Ishikawa (cell line): ENCODE results near the gene RASA2.

ENCODE experiments used
- CEBPB ChIP-seq: IDR thresholded peaks from 2 replicates; pipeline ENCODE4 v1.6.1; 2012
- CREB1 ChIP-seq: IDR thresholded peaks from 2 replicates; pipeline ENCODE4 v1.6.1; 2012; ENCODE audit warnings: low read depth
- EGR1 ChIP-seq: IDR thresholded peaks from 2 replicates; pipeline ENCODE4 v1.6.1; 2012
- EP300 ChIP-seq: IDR thresholded peaks from 2 replicates; pipeline ENCODE4 v1.6.1; 2012; ENCODE audit warnings: borderline replicate concordance
- FOXM1 ChIP-seq: IDR thresholded peaks from 2 replicates; pipeline ENCODE4 v1.6.1; 2012; ENCODE audit warnings: low read depth, borderline replicate concordance
- NFIC ChIP-seq: IDR thresholded peaks from 2 replicates; pipeline ENCODE4 v1.6.1; 2012
- RAD21 ChIP-seq: IDR thresholded peaks from 2 replicates; pipeline ENCODE4 v1.6.1; 2012; ENCODE audit warnings: low read depth
- TAF1 ChIP-seq: IDR thresholded peaks from 2 replicates; pipeline ENCODE4 v1.6.1; 2012; ENCODE audit warnings: low read depth, mild to moderate bottlenecking
- TCF12 ChIP-seq: IDR thresholded peaks from 2 replicates; pipeline ENCODE4 v1.6.1; 2012; ENCODE audit warnings: low read depth
- TEAD4 ChIP-seq: IDR thresholded peaks from 2 replicates; pipeline ENCODE4 v1.6.1; 2012
- YY1 ChIP-seq: IDR thresholded peaks from 2 replicates; pipeline ENCODE4 v1.6.1; 2012; ENCODE audit warnings: low read depth
- ZBTB7A ChIP-seq: IDR thresholded peaks from 2 replicates; pipeline ENCODE4 v1.6.1; 2012; ENCODE audit warnings: low read depth
- TF ChIP-seq, protein P1 (sequence below): IDR thresholded peaks from 2 replicates; pipeline ENCODE4 v1.6.1; 2012
- TF ChIP-seq, protein P2 (sequence below): IDR thresholded peaks from 2 replicates; pipeline ENCODE4 v1.6.1; 2012
- TF ChIP-seq, protein P3 (sequence below): IDR thresholded peaks from 2 replicates; pipeline ENCODE4 v1.6.1; 2012; ENCODE audit warnings: low read depth, mild to moderate bottlenecking

Gene RASA2

DNA sequence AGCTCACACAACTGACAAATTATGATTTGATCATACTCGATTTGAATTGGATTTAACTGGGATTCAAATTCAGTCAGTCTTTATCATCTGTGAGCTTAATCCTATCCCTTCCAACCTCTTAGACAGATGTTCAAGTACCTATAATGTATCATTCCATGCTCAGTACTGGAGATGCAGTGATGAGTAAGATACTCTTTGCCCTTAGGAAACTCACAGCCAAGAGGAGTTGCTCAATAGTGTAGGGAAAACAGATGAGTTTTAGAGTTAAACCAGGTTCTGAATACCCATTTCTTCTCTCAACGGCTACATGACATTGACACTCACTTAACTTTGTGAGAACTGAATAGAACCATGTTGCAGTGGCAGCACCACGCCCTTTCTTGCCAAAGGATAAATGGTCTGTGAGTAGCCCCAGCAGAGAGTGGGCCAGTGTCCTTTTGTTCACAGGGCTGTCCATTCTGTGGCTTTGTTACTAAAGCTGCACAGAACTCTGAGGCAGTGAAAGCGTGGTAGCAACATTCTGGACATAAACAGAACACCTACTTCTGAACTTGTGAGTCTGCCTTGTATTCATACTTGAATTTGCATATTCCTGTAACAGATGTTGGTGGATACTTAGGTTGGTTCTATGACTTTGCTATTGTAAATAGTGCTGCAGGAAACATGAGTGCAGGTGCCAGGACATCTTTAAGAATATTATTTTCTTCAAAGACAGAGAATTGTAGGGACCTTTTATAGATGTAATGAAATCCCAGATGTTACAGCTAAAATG is 91.6 kb downstream of the RASA2 start:
- TF ChIP-seq CREB1, result no peak
- TF ChIP-seq, protein P1, sequence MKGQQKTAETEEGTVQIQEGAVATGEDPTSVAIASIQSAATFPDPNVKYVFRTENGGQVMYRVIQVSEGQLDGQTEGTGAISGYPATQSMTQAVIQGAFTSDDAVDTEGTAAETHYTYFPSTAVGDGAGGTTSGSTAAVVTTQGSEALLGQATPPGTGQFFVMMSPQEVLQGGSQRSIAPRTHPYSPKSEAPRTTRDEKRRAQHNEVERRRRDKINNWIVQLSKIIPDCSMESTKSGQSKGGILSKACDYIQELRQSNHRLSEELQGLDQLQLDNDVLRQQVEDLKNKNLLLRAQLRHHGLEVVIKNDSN, result no peak
- no peak for TF ChIP-seq NFIC
- no peak for TF ChIP-seq ZBTB7A
- TF ChIP-seq, protein P2, sequence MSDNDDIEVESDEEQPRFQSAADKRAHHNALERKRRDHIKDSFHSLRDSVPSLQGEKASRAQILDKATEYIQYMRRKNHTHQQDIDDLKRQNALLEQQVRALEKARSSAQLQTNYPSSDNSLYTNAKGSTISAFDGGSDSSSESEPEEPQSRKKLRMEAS, result no peak
- TF ChIP-seq TCF12, result no peak
- TF ChIP-seq TEAD4, result no peak
- TF ChIP-seq TAF1, result no peak
- TF ChIP-seq RAD21, result no peak
- no peak for TF ChIP-seq CEBPB
- TF ChIP-seq EP300, result no peak
- TF ChIP-seq, protein P3, sequence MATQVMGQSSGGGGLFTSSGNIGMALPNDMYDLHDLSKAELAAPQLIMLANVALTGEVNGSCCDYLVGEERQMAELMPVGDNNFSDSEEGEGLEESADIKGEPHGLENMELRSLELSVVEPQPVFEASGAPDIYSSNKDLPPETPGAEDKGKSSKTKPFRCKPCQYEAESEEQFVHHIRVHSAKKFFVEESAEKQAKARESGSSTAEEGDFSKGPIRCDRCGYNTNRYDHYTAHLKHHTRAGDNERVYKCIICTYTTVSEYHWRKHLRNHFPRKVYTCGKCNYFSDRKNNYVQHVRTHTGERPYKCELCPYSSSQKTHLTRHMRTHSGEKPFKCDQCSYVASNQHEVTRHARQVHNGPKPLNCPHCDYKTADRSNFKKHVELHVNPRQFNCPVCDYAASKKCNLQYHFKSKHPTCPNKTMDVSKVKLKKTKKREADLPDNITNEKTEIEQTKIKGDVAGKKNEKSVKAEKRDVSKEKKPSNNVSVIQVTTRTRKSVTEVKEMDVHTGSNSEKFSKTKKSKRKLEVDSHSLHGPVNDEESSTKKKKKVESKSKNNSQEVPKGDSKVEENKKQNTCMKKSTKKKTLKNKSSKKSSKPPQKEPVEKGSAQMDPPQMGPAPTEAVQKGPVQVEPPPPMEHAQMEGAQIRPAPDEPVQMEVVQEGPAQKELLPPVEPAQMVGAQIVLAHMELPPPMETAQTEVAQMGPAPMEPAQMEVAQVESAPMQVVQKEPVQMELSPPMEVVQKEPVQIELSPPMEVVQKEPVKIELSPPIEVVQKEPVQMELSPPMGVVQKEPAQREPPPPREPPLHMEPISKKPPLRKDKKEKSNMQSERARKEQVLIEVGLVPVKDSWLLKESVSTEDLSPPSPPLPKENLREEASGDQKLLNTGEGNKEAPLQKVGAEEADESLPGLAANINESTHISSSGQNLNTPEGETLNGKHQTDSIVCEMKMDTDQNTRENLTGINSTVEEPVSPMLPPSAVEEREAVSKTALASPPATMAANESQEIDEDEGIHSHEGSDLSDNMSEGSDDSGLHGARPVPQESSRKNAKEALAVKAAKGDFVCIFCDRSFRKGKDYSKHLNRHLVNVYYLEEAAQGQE, result no peak
- TF ChIP-seq YY1, result no peak
- no peak for TF ChIP-seq EGR1
- no peak for TF ChIP-seq FOXM1

DNA sequence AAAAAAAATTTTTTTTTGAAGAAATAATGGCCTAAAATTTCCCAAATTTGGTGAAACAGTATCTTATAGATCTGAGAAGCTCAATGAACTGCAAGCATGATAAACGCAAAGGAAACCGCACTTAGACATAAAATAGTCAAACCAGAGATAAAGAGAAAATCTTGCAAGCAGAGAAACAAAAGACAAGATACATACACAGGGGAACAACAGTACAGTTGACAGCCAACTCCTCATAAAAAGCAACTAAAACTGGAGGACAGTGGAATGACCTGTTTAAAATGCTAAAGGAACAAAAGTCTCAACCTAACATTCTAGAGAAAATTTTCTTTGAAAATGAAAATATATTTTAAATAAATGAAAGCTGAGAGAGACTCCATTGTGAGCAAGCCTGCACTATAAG is 107.5 kb downstream of the RASA2 start:
- TF ChIP-seq, protein P1, result no peak
- TF ChIP-seq CEBPB (no peak), TCF12 (no peak), CREB1 (no peak)
- TF ChIP-seq, protein P3, result no peak

DNA sequence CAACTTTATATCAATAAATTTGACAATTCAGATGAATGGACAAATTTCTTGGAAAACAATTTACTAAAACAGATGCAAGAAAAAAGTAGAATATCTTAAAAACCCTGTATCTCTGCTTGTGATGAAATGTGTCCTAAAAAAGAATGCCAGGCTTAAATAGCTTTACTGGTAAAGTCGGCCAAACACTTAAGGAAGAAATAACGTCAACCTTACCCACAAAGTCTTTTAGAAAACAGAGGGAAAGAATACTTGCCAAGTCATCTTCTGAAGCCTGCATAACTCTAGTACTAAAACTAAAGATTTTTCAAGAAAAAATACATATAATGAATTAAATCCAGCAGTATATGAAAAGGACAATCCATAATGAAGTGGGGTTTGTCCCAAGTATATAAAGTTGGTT is 111.1 kb downstream of the RASA2 start:
- TF ChIP-seq TEAD4 (no peak), EGR1 (no peak)

DNA sequence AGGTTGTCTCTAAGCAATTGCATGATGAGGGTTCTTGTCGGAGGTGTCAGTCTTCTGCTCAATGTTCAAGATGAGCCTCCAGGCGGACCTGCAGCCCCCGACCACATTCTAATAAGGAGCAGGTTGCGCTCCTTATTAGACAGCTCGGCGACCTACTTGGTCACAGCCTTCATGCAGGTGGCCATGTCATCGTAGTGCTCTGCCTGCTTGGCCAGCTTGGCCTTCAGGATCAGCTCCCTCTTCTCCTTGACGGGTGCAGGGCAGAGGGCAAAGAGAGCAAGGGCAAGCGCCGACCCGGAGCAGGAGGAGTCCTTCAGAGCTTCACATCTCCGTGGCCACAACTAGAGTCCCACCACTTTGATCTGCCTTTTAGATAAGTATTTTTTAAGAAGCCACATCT is 113.5 kb downstream of the RASA2 start:
- TF ChIP-seq YY1, result no peak
- no peak for TF ChIP-seq EP300
- no peak for TF ChIP-seq RAD21
- no peak for TF ChIP-seq CREB1
- no peak for TF ChIP-seq TCF12
- TF ChIP-seq, protein P2, result no peak
- TF ChIP-seq ZBTB7A, result no peak
- no peak for TF ChIP-seq NFIC

DNA sequence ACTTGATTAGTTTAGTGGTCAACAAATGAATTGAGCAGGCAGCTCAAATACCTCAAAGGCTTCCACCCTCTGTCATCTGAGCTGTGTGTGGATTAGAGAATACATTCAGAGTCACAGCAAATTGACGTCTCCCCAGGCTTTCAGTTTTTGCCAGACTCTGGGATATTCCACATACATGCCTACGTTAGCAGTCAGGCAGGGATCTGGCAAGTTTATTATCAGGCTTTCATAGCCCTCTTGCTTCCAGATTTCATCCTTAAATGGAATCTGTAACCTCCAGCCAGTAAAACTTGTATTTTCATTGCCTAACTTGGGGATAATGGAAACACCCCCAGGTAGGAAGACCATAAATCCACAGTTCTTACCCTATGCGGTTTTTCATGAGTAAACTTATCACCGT is 115.9 kb downstream of the RASA2 start:
- TF ChIP-seq, protein P2, result no peak
- no peak for TF ChIP-seq ZBTB7A
- no peak for TF ChIP-seq TCF12
- TF ChIP-seq NFIC, result no peak
- TF ChIP-seq EGR1, result no peak
- TF ChIP-seq TAF1, result no peak
- no peak for TF ChIP-seq CREB1
- no peak for TF ChIP-seq RAD21
- no peak for TF ChIP-seq FOXM1
- no peak for TF ChIP-seq TEAD4
- TF ChIP-seq EP300, result no peak

DNA sequence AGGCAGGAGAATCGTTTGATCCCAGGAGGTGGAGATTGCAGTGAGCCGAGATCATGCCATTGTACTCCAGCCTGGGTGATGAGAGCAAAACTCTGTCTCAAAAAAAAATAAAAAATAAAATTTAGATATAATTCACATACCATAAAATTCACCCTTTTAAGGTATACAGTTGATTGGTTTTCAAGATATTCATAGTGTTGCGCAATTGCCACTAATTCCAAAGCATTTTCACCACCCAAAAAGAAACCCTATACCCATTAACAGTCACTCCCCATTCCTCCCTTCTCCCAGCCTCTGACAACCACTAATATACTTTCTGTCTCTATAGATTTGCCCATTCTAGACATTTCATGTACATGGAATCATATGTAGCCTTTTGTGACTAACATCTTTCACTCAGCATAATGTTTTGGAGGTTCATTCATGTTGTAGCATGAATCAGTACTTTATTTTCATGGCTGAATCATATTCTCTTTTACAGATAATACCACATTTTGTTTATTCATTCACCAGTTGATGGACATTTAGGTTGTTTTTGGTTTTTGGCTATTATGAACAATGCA is 116.7 kb downstream of the RASA2 start:
- no peak for TF ChIP-seq TEAD4
- TF ChIP-seq CEBPB, result peak; percentile 93
- TF ChIP-seq ZBTB7A, result no peak
- no peak for TF ChIP-seq NFIC
- TF ChIP-seq EP300, result no peak
